Smooth muscle cell (in vitro differentiated cells): Measurements from ENCODE around the gene KISS1. TPM values are rescaled to one million over a fixed set of nuclear protein-coding genes. Genes with fewer than 3 reads are reported as not detected.

Experiments used
- DNase-seq: peaks from one replicate; lab custom pipeline; 2025; ENCODE audit not compliant: unreplicated experiment; lab: John Stamatoyannopoulos, UW
- H2AFZ ChIP-seq: fragments of 200-600 bp; sonication (generic); 2 replicates; pipeline ENCODE4 v1.6.0; 2016; ENCODE audit warnings: antibody characterized with exemption, low read depth, mild to moderate bottlenecking
- H3F3A ChIP-seq: fragments of 200-600 bp; sonication (generic); 2 replicates; pipeline ENCODE4 v1.6.0; 2017; ENCODE audit warnings: antibody characterized with exemption, low read depth
- H3K27ac ChIP-seq: fragments of 200-600 bp; sonication (generic); 2 replicates; pipeline ENCODE4 v1.5.1; 2016; ENCODE audit warnings: low read depth, mild to moderate bottlenecking
- H3K27me3 ChIP-seq: fragments of 200-600 bp; sonication (generic); 2 replicates; pipeline ENCODE4 v1.6.1; 2016; ENCODE audit warnings: low read depth, mild to moderate bottlenecking
- H3K36me3 ChIP-seq: fragments of 200-600 bp; sonication (generic); 2 replicates; pipeline ENCODE4 v1.5.1; 2016; ENCODE audit warnings: low read depth
- H3K4me1 ChIP-seq: fragments of 200-600 bp; sonication (generic); 2 replicates; pipeline ENCODE4 v1.5.1; 2016; ENCODE audit warnings: low read depth
- H3K4me2 ChIP-seq: fragments of 200-600 bp; sonication (generic); 2 replicates; pipeline ENCODE4 v1.6.0; 2016; ENCODE audit warnings: mild to moderate bottlenecking
- H3K4me3 ChIP-seq: fragments of 200-600 bp; sonication (generic); 2 replicates; pipeline ENCODE4 v1.5.1; 2016; ENCODE audit warnings: mild to moderate bottlenecking
- H3K79me2 ChIP-seq: fragments of 200-600 bp; sonication (generic); 2 replicates; pipeline ENCODE4 v1.6.0; 2016; ENCODE audit warnings: low read depth, mild to moderate bottlenecking
- H3K9ac ChIP-seq: fragments of 200-600 bp; sonication (generic); 2 replicates; pipeline ENCODE4 v1.6.0; 2016; ENCODE audit warnings: low read depth
- H3K9me3 ChIP-seq: fragments of 200-600 bp; sonication (generic); replicated peaks from 2 replicates; pipeline ENCODE4 v1.5.1; 2016; ENCODE audit warnings: low read depth
- H4K20me1 ChIP-seq: fragments of 200-600 bp; sonication (generic); 2 replicates; pipeline ENCODE4 v1.6.0; 2016; ENCODE audit warnings: low read depth
- WGBS: methylation state at CpG from one replicate; pipeline ENCODE4 v1.1.7; 2016; ENCODE audit warnings: low lambda C conversion rate; 5-methylcytosine and 5-hydroxymethylcytosine counted together
- polyA plus RNA-seq: library from polyadenylated mRNA; unstranded; fragments of >200 nt; fragmentation: Nextera tagmentation; extraction: Ambion mirVana; gene quantifications from 2 replicates; pipeline ENCODE4 v1.2.1, GENCODE V29; 2016
- total RNA-seq: library from RNA; depleted of rRNA; stranded (reverse); fragments of >200 nt; gene quantifications from 2 replicates; pipeline ENCODE4 v1.2.3, GENCODE V29; 2014
- TF ChIP-seq, protein P1 (sequence below): fragments of 200-600 bp; sonication (generic); IDR thresholded peaks from 2 replicates; pipeline ENCODE4 v1.5.1; 2017; ENCODE audit warnings: borderline replicate concordance, mild to moderate bottlenecking, antibody characterized with exemption; ENCODE audit not compliant: insufficient read depth, poor library complexity, severe bottlenecking

The KISS1 gene
- total and polyA plus RNA-seq, 2 experiments from 2014 or later = 0.72 to 1.2 TPM

GRCh38 chr1:204181116-204181515 lies 15.2 kb downstream of the KISS1 start:
- no peak for DNase-seq
- H3K79me2 ChIP-seq = no peaks in the 10 kb centered on the region
- no peaks in the 10 kb centered on the region for H4K20me1 ChIP-seq
- H3K4me1 ChIP-seq = no peaks in the 10 kb centered on the region
- H3K4me2 ChIP-seq = no peak overlapping the region
- no peak overlapping the region for H2AFZ ChIP-seq
- no peak overlapping the region for H3K4me3 ChIP-seq
- no peaks in the 10 kb centered on the region for H3K9me3 ChIP-seq
- no peak overlapping the region for H3K9ac ChIP-seq
- H3K36me3 ChIP-seq = no peaks in the 10 kb centered on the region
- TF ChIP-seq, protein P1, sequence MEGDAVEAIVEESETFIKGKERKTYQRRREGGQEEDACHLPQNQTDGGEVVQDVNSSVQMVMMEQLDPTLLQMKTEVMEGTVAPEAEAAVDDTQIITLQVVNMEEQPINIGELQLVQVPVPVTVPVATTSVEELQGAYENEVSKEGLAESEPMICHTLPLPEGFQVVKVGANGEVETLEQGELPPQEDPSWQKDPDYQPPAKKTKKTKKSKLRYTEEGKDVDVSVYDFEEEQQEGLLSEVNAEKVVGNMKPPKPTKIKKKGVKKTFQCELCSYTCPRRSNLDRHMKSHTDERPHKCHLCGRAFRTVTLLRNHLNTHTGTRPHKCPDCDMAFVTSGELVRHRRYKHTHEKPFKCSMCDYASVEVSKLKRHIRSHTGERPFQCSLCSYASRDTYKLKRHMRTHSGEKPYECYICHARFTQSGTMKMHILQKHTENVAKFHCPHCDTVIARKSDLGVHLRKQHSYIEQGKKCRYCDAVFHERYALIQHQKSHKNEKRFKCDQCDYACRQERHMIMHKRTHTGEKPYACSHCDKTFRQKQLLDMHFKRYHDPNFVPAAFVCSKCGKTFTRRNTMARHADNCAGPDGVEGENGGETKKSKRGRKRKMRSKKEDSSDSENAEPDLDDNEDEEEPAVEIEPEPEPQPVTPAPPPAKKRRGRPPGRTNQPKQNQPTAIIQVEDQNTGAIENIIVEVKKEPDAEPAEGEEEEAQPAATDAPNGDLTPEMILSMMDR = no peak
- H3F3A ChIP-seq = no peaks in the 10 kb centered on the region
- H3K27me3 ChIP-seq = peaks cover 40% of the 10 kb centered on the region
- 90% methylated on average over 1 of the region's 1 CpG for WGBS
- no peak overlapping the region for H3K27ac ChIP-seq

DNA sequence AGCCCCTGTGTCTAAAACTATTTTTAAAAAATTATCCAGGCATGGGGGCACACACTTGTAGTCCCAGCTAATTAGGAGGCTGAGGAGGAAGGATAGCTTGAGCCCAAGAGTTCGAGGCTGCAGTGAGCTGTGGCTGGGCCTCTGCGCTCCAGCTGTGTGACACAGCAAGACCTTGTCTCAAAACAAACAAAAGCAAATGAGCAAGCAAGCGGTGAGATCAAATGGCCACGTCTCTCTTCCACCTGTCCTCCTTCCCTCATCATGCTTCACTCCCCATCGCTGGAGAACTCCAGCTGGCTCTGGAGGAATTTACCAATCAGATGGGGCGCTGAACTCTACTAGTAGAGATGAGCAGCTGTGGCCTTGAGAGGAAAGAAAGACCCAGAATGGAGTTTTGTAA lies 16.2 kb downstream of the KISS1 start:
- Histone ChIP-seq H3K27ac (no peak overlapping the region), H4K20me1 (no peaks in the 10 kb centered on the region), H2AFZ (no peak overlapping the region), H3K4me1 (no peaks in the 10 kb centered on the region), H3K9ac (no peak overlapping the region), H3K27me3 (peaks cover 43% of the 10 kb centered on the region), H3K79me2 (no peaks in the 10 kb centered on the region), H3K4me2 (no peak overlapping the region), H3K36me3 (no peaks in the 10 kb centered on the region), H3K4me3 (no peak overlapping the region), H3F3A (no peaks in the 10 kb centered on the region), H3K9me3 (no peaks in the 10 kb centered on the region)
- no peak for DNase-seq
- TF ChIP-seq, protein P1 = no peak
- WGBS = 82% methylated on average over 6 of the region's 6 CpGs

DNA sequence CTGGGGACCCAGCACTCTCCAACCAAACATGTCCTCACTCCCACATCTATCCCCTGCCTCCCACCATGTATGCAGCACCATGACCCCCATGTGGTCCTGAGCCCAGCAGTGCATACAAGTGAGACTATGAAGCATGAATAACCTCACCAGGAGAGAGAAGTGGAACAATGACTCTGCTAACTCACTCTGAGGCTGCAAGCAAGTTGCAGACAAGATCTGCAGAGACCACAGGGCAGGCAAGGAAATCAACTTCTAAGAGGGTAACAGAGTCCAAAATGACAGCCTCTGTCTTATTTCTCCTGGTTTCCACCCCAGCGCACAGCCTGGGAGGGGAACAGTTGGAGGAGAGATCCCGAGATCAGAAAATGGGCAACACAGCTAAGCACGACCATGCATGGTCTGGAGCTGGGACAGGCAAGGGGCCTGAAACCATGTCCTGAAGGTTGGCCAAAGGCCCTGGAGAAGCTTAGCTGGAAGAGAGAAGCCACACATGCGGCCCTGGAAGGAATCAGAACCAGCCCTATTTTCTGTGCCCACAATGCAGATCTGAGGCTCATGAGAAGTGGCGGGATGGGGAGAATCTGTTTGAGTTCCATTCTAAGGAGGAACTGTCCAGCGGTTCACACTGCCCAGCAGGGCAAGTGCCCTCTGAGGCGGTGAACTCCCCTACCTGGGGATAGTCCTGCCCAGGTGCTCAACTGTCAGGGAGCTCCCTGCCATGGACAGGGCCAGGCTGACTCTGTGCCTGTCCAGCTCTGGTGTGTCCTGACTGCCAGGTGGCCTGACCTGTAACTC lies 17.6 kb downstream of the KISS1 start:
- no peaks in the 10 kb centered on the region for H3K4me1 ChIP-seq
- no peaks in the 10 kb centered on the region for H3K9me3 ChIP-seq
- DNase-seq = no peak
- H2AFZ ChIP-seq = no peak overlapping the region
- H3K27me3 ChIP-seq = peaks cover 49% of the 10 kb centered on the region
- H3K36me3 ChIP-seq = no peaks in the 10 kb centered on the region
- no peaks in the 10 kb centered on the region for H4K20me1 ChIP-seq
- no peaks in the 10 kb centered on the region for H3F3A ChIP-seq
- H3K79me2 ChIP-seq = no peaks in the 10 kb centered on the region
- TF ChIP-seq, protein P1 = no peak
- no peak overlapping the region for H3K4me3 ChIP-seq
- H3K4me2 ChIP-seq = no peak overlapping the region
- no peak overlapping the region for H3K27ac ChIP-seq
- 88% methylated on average over 7 of the region's 7 CpGs for WGBS
- no peak overlapping the region for H3K9ac ChIP-seq

GRCh38 chr1:204177133-204177532 lies 19.2 kb downstream of the KISS1 start:
- no peak overlapping the region for H2AFZ ChIP-seq
- H3K4me2 ChIP-seq = no peak overlapping the region
- TF ChIP-seq, protein P1 = no peak
- 42% methylated on average over 4 of the region's 4 CpGs for WGBS
- H3K9ac ChIP-seq = no peak overlapping the region
- no peaks in the 10 kb centered on the region for H3K4me1 ChIP-seq
- H3K9me3 ChIP-seq = no peaks in the 10 kb centered on the region
- no peaks in the 10 kb centered on the region for H3K79me2 ChIP-seq
- no peak overlapping the region for H3K4me3 ChIP-seq
- no peaks in the 10 kb centered on the region for H3K36me3 ChIP-seq
- H4K20me1 ChIP-seq = no peaks in the 10 kb centered on the region
- DNase-seq = no peak
- peaks cover 46% of the 10 kb centered on the region for H3K27me3 ChIP-seq
- H3K27ac ChIP-seq = no peak overlapping the region
- peaks cover 5% of the 10 kb centered on the region for H3F3A ChIP-seq
